Amniotic stem cell (primary cell): ENCODE measurements around the gene NCAPH2.

Experiments used
- DNase-seq: peaks from one replicate; lab custom pipeline; 2025; lab: John Stamatoyannopoulos, UW

The NCAPH2 gene

GRCh38 chr22:50548921-50549790, 41.1 kb downstream of the NCAPH2 start:
- no peak for DNase-seq

GRCh38 chr22:50550395-50550794, 42.4 kb downstream of the NCAPH2 start:
- DNase-seq: no peak

- no peak for DNase-seq
Measured at GRCh38 chr22:50551160-50551752, 43.2 kb downstream of the NCAPH2 start.

GRCh38 chr22:50553310-50553709, 45.3 kb downstream of the NCAPH2 start:
- DNase-seq: no peak

- no peak for DNase-seq
Measured at GRCh38 chr22:50556703-50557102, 48.7 kb downstream of the NCAPH2 start.

GRCh38 chr22:50560034-50560433, 52.0 kb downstream of the NCAPH2 start:
- no peak for DNase-seq

GRCh38 chr22:50561401-50562358, 53.7 kb downstream of the NCAPH2 start:
- DNase-seq: no peak

GRCh38 chr22:50562523-50563412, 54.7 kb downstream of the NCAPH2 start, which contains the start of gene SYCE3:
SYCE3 (minus strand) TSS chr22:50562919; CDS start chr22:50556405, 6,514 bp downstream.
- DNase-seq: peak; percentile 85

GRCh38 chr22:50563413-50564160, 55.6 kb downstream of the NCAPH2 start:
- DNase-seq: no peak

- no peak for DNase-seq
Measured at GRCh38 chr22:50564289-50564688, 56.3 kb downstream of the NCAPH2 start.

- DNase-seq: no peak
Measured at GRCh38 chr22:50567721-50568252, 59.8 kb downstream of the NCAPH2 start.

- no peak for DNase-seq
Measured at GRCh38 chr22:50568626-50569025, 60.6 kb downstream of the NCAPH2 start.

GRCh38 chr22:50569041-50569459, 61.0 kb downstream of the NCAPH2 start:
- no peak for DNase-seq

GRCh38 chr22:50569896-50570535, 62.0 kb downstream of the NCAPH2 start:
- no peak for DNase-seq

- DNase-seq: no peak
Measured at GRCh38 chr22:50570861-50571260, 62.8 kb downstream of the NCAPH2 start.

GRCh38 chr22:50571264-50572175, 63.5 kb downstream of the NCAPH2 start:
- no peak for DNase-seq

GRCh38 chr22:50572965-50573364, 64.9 kb downstream of the NCAPH2 start:
- no peak for DNase-seq
